Endothelial cell of umbilical vein (primary cell): ENCODE data around the gene GTSF1L. TPM values are rescaled to one million over a fixed set of nuclear protein-coding genes. Genes with fewer than 3 reads are reported as not detected.

Source experiments
- BruUV-seq: library from RNA; stranded (reverse); fragments of 400-500 nt; replicated peaks from 2 replicates; lab custom pipeline; 2021; lab: Mats Ljungman, UMichigan
- CTCF ChIA-PET: fragments of 300-600, 350-600 bp; sonication (Branson Sonifier 250); formaldehyde crosslinking; loops from one replicate; lab custom pipeline; 2021; ENCODE audit warnings: antibody characterized with exemption, inconsistent platforms; lab: Charles Lee
- POLR2A ChIA-PET: fragments of 300-600, 350-600 bp; sonication (Branson Sonifier 250); formaldehyde crosslinking; loops from one replicate; lab custom pipeline; 2021; ENCODE audit warnings: antibody characterized with exemption, inconsistent platforms; lab: Charles Lee
- DNase-seq: peaks from one replicate; pipeline ENCODE4 v3.0.0-alpha.2; 2011; ENCODE audit warnings: low read depth, low spot score
- FAIRE-seq: peaks from 2 replicates; lab custom pipeline; 2011; peaks lifted over from hg19 to GRCh38; lab: Jason Lieb, UNC
- H2AFZ ChIP-seq: 2 replicates; pipeline ENCODE4 v1.6.0; 2012; ENCODE audit warnings: low read depth, low read length, control low read depth, inconsistent platforms
- H3K27ac ChIP-seq: 2 replicates; pipeline ENCODE4 v1.5.1; 2011; ENCODE audit warnings: low read depth, mild to moderate bottlenecking, control low read depth, low read length, moderate library complexity; ENCODE audit not compliant: insufficient read depth
- H3K27me3 ChIP-seq, 2 experiments: 2 replicates each; pipeline versions ENCODE4 v1.6.0 to v1.6.1; 2011; ENCODE audit warnings: low read length in 2 of 2, mixed read lengths in 1 of 2; ENCODE audit not compliant: control insufficient read depth in 2 of 2, insufficient read depth in 2 of 2
- H3K36me3 ChIP-seq, 2 experiments: 2 replicates in 1 of 2; 3 replicates in 1 of 2; pipeline ENCODE4 v1.5.1; 2011; ENCODE audit warnings: low read length in 2 of 2, mild to moderate bottlenecking in 1 of 2, moderate library complexity in 1 of 2; ENCODE audit not compliant: control insufficient read depth in 2 of 2, insufficient read depth in 2 of 2; ENCODE audit errors: extremely low read depth in 1 of 2
- H3K4me1 ChIP-seq: 3 replicates; pipeline ENCODE4 v1.5.1; 2011; ENCODE audit warnings: mild to moderate bottlenecking, low read length; ENCODE audit not compliant: control insufficient read depth, insufficient read depth; ENCODE audit errors: extremely low read depth
- H3K4me2 ChIP-seq: 2 replicates; pipeline ENCODE4 v1.6.1; 2011; ENCODE audit warnings: low read length, control low read depth, mixed read lengths; ENCODE audit not compliant: insufficient read depth
- H3K4me3 ChIP-seq, 3 experiments: fragments of 200-600 bp in 1 of 3; sonication (generic), shearing (Covaris generic) in 1 of 3; replicated peaks in 1 of 3; 2 replicates each; pipeline ENCODE4 v1.5.1; 2011 to 2016; ENCODE audit warnings: control low read depth in 3 of 3, low read length in 3 of 3, mild to moderate bottlenecking in 2 of 3, inconsistent platforms in 1 of 3, low read depth in 1 of 3, moderate library complexity in 1 of 3; ENCODE audit not compliant: insufficient read depth in 1 of 3
- H3K79me2 ChIP-seq: 2 replicates; pipeline ENCODE4 v1.6.0; 2012; ENCODE audit warnings: low read length, inconsistent platforms; ENCODE audit not compliant: control insufficient read depth, insufficient read depth
- H3K9ac ChIP-seq: replicated peaks from 2 replicates; pipeline ENCODE3; 2011; ENCODE audit warnings: low read length, control low read depth; ENCODE audit not compliant: insufficient read depth; ENCODE audit errors: extremely low read depth
- H3K9me1 ChIP-seq: replicated peaks from 3 replicates; pipeline ENCODE4 v1.6.0; 2011; ENCODE audit warnings: mild to moderate bottlenecking, low read length; ENCODE audit not compliant: control insufficient read depth, insufficient read depth; ENCODE audit errors: extremely low read depth
- H3K9me3 ChIP-seq: replicated peaks from 2 replicates; pipeline ENCODE4 v1.5.1; 2012; ENCODE audit warnings: low read length, inconsistent platforms; ENCODE audit not compliant: control insufficient read depth, insufficient read depth
- H4K20me1 ChIP-seq: replicated peaks from 2 replicates; pipeline ENCODE3; 2011; ENCODE audit warnings: mild to moderate bottlenecking, low read length; ENCODE audit not compliant: control insufficient read depth, insufficient read depth; ENCODE audit errors: extremely low read depth
- CTCF ChIP-seq, 2 donors: IDR thresholded peaks; 1 replicate in 1 of 2; 2 replicates in 1 of 2; pipeline ENCODE4 v1.5.1; 2011; ENCODE audit warnings: low read length in 2 of 2, mild to moderate bottlenecking in 2 of 2, moderate library complexity in 2 of 2, control low read depth in 1 of 2, inconsistent platforms in 1 of 2, low read depth in 1 of 2; ENCODE audit not compliant: insufficient read depth in 1 of 2; ENCODE audit errors: extremely low read depth in 1 of 2
- EZH2 ChIP-seq: IDR thresholded peaks from 2 replicates; pipeline ENCODE4 v1.6.1; 2012; ENCODE audit warnings: borderline replicate concordance, low read depth, mild to moderate bottlenecking, moderate library complexity, low read length, inconsistent platforms; ENCODE audit not compliant: severe bottlenecking
- FOS ChIP-seq: IDR thresholded peaks from 2 replicates; pipeline ENCODE4 v1.6.1; 2011; ENCODE audit warnings: mild to moderate bottlenecking, low read length, moderate library complexity, borderline replicate concordance; ENCODE audit not compliant: insufficient read depth
- GATA2 ChIP-seq: IDR thresholded peaks from 2 replicates; pipeline ENCODE4 v1.7.0; 2011; ENCODE audit warnings: low read depth, mild to moderate bottlenecking, moderate library complexity, mixed read lengths, low read length; ENCODE audit not compliant: insufficient read length, insufficient read depth
- JUN ChIP-seq: IDR thresholded peaks from 2 replicates; pipeline ENCODE4 v1.6.1; 2011; ENCODE audit warnings: borderline replicate concordance, low read depth; ENCODE audit not compliant: insufficient read length, insufficient read depth
- MAX ChIP-seq: IDR thresholded peaks from 2 replicates; pipeline ENCODE4 v1.6.1; 2011; ENCODE audit not compliant: insufficient read depth, insufficient read length
- MYC ChIP-seq: IDR thresholded peaks from one replicate; pipeline ENCODE4 v1.6.1; 2011; ENCODE audit warnings: mild to moderate bottlenecking, low read depth, low read length
- POLR2A ChIP-seq: IDR thresholded peaks from 2 replicates; pipeline ENCODE4 v1.6.1; 2012; ENCODE audit warnings: low read depth, mild to moderate bottlenecking, control low read depth, low read length
- POLR2AphosphoS5 ChIP-seq: IDR thresholded peaks from 2 replicates; pipeline ENCODE4 v1.6.1; 2012; ENCODE audit warnings: low read depth, mild to moderate bottlenecking, control low read depth, low read length, moderate library complexity; ENCODE audit not compliant: insufficient read depth
- dilution Hi-C: fragments of 300-500 bp; cut with MboI; formaldehyde crosslinking; loops from one replicate; pipeline ENCODE4 v1.15.0; 2019; ENCODE audit warnings: low sequenced_read_pairs; ENCODE audit not compliant: extremely low pct_ligation_motif_present
- intact Hi-C: fragments of 100-400 bp; cut with micrococcal nuclease; formaldehyde crosslinking; loops from one replicate; pipeline ENCODE4 v1.10.0; 2022
- polyA plus RNA-seq, 4 experiments: library from polyadenylated mRNA; depleted of rRNA in 3 of 4; stranded (reverse) in 3 of 4; unstranded in 1 of 4; fragments of >200 nt; gene quantifications; 2 replicates each; pipeline versions ENCODE4 v1.2.1 to v1.2.3, GENCODE V29; 2011 to 2012; ENCODE audit warnings: missing spikeins in 1 of 4
- total RNA-seq: library from RNA; stranded (reverse); gene quantifications from 2 replicates; pipeline ENCODE4 v1.2.3, GENCODE V29; 2021

Gene GTSF1L
- total and polyA plus RNA-seq, 2 donors (not counting 3 experiments of a cell fraction or from before 2014, with no cell fraction given): not detected

GRCh38 chr20:43736588-43737158 is 9.9 kb upstream of the GTSF1L start:
- TF ChIP-seq MYC (no peak), POLR2A (no peak), GATA2 (no peak), POLR2AphosphoS5 (no peak), CTCF (IDR thresholded peaks at IDR 0.05; ENCODE audit: extremely low read depth in 1 of 2, insufficient read depth in 1 of 2, low read depth in 1 of 2, low read length in 2 of 2) (no peak), MAX (no peak), EZH2 (no peak), JUN (no peak), FOS (no peak)
- no TSS peak for BruUV-seq
- Histone ChIP-seq H3K27ac (no peak overlapping the region), H3K36me3 (no peaks in the 10 kb centered on the region), H2AFZ (no peak overlapping the region), H3K9me3 (no peaks in the 10 kb centered on the region), H3K79me2 (no peaks in the 10 kb centered on the region), H3K9ac (no peak overlapping the region), H3K4me2 (no peak overlapping the region), H3K4me3 (no peak overlapping the region), H4K20me1 (no peaks in the 10 kb centered on the region), H3K27me3 (peaks cover 0 to 2% of the 10 kb centered on the region in 2 experiments), H3K9me1 (no peaks in the 10 kb centered on the region), H3K4me1 (no peaks in the 10 kb centered on the region)
- DNase-seq: no peak
- POLR2A ChIA-PET: interaction anchor here (0.6 kb wide), 1 partner anchor 879 kb away, joined by 3 read pairs; no protein-coding TSS in a partner anchor
- FAIRE-seq: no peak
- dilution Hi-C loops: no loop called here
- intact Hi-C loops: no loop called here
- CTCF ChIA-PET: interaction anchor here (0.8 to 1.4 kb wide), 3 partner anchors 16 to 344 kb away, joined by 3 to 4 read pairs (median 3); no protein-coding TSS in a partner anchor
